Endometrial microvascular endothelial cells (primary cell): Measurements from ENCODE around the gene HNF1B. TPM values are rescaled to one million over a fixed set of nuclear protein-coding genes. Genes with fewer than 3 reads are reported as not detected.

Source experiments
- in situ Hi-C: cut with HindIII; loops from 2 replicates; pipeline ENCODE4 v1.10.0; 2017; ENCODE audit warnings: low sequenced_read_pairs, low pct_unique_long_range_greater_than_20kb; ENCODE audit errors: inconsistent ontology term
- total RNA-seq: library from RNA; depleted of rRNA; stranded (reverse); fragments of >200 nt; gene quantifications from one replicate; pipeline ENCODE4 v1.2.3, GENCODE V29; 2015; ENCODE audit errors: inconsistent ontology term

HNF1B gene
- total RNA-seq, 1 donor from 2014 or later, result not detected

GRCh38 chr17:37650419-37651003, 94.3 kb downstream of the HNF1B start:
- in situ Hi-C loops, result no loop called here

GRCh38 chr17:37648555-37648954, 96.3 kb downstream of the HNF1B start:
- in situ Hi-C loops, result no loop called here

DNA sequence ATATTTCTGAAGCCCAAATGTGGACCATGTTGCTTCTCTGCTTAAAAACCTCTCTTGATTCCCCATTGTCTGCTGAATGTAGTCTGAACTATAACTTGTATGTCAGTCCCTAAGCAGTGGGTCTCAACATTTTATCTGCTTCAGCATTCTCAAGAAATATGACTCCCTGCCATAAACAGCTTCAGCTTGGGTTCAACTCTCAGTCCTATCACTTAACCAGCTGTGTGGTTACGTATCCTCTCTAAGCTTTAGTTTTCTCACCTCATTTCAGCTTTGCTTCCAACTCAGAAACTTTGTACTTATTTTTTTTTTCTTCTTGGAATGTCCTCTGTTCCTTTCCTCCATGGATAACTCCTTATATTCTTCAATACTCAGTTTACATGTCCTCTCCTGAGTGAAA, 97.0 kb downstream of the HNF1B start:
- in situ Hi-C loops, result no loop called here

- in situ Hi-C loops, result no loop called here
Observed at GRCh38 chr17:37643869-37644268, 101.0 kb downstream of the HNF1B start.

- in situ Hi-C loops, result no loop called here
Observed at GRCh38 chr17:37643118-37643766, 101.6 kb downstream of the HNF1B start, which contains the start of gene DDX52. Gene DDX52 (minus strand): TSS chr17:37643446. CDS start chr17:37643420, 26 bp downstream.

DNA sequence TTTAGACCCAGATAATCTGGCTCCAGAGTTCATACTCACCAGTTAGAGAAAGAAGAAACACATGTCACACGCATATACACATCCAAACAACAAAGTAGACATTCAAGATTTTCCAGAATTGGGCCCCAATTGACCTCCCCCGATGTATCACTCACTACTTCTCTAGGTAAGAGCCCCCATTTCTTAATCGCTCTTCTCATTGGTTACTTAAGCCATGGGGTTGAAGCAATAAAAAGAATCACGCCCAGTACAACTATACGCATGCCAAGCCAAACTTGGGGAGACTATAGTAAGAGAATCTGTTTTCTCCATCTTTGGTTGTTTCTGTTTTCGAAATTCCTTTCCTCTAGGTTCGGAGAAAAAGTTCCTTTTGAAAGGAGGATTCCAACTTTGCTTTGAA, 102.2 kb downstream of the HNF1B start:
- in situ Hi-C loops, result no loop called here

GRCh38 chr17:37640015-37640414, 104.8 kb downstream of the HNF1B start:
- in situ Hi-C loops, result no loop called here

GRCh38 chr17:37637956-37638355, 106.9 kb downstream of the HNF1B start:
- in situ Hi-C loops, result no loop called here

Other genes starting within 250 kb of the HNF1B start
- gene SYNRG, start 135.6 kb downstream of the HNF1B start, total RNA-seq, result 27.9 TPM
- gene DDX52, start 101.6 kb downstream of the HNF1B start, total RNA-seq, result 27.3 TPM
- not detected for gene TBC1D3K, start 179.4 kb upstream of the HNF1B start, total RNA-seq
- 6.0 TPM for gene TBC1D3L, start 244.0 kb upstream of the HNF1B start, total RNA-seq